HepG2 (cell line): Measurements from ENCODE around the gene SURF2.
A peak's percentile ranks its signal among the peaks of the same experiment; 100 is the strongest.

Source experiments
- NR2F2 ChIP-seq: IDR thresholded peaks from 2 replicates; pipeline ENCODE4 v1.6.1; 2012; ENCODE audit warnings: low read depth, inconsistent platforms, borderline replicate concordance
- PHF20 ChIP-seq: sonication (generic); formaldehyde crosslinking; IDR thresholded peaks from 2 replicates; pipeline ENCODE4 v1.5.0; 2020; ENCODE audit warnings: mild to moderate bottlenecking, missing genetic modification reagents
- SMAD9 ChIP-seq: sonication (generic); formaldehyde crosslinking; IDR thresholded peaks from 2 replicates; pipeline ENCODE4 v1.5.1; 2020; ENCODE audit warnings: mild to moderate bottlenecking, missing genetic modification reagents
- TBL1XR1 ChIP-seq: fragments of 150-350 bp; IDR thresholded peaks from 2 replicates; pipeline ENCODE4 v1.6.1; 2014; ENCODE audit warnings: borderline replicate concordance, low read length; ENCODE audit not compliant: partially characterized antibody
- ZNF546 ChIP-seq: sonication (generic); formaldehyde crosslinking; conservative IDR thresholded peaks from 2 replicates; pipeline ENCODE4 v1.8.1; 2023; ENCODE audit warnings: mild to moderate bottlenecking, missing genetic modification reagents
- ZNF556 ChIP-seq: sonication (generic); formaldehyde crosslinking; IDR thresholded peaks from 2 replicates; pipeline ENCODE4 v1.4.0; 2020; ENCODE audit warnings: mild to moderate bottlenecking, missing genetic modification reagents, borderline replicate concordance
- ZSCAN29 ChIP-seq: sonication (generic); formaldehyde crosslinking; conservative IDR thresholded peaks from 2 replicates; pipeline ENCODE4 v1.4.0; 2020; ENCODE audit warnings: mild to moderate bottlenecking, missing genetic modification reagents
- TF ChIP-seq, protein P1 (sequence below): sonication (generic); formaldehyde crosslinking; IDR thresholded peaks from 2 replicates; pipeline ENCODE4 v1.4.0; 2020; ENCODE audit warnings: missing genetic modification reagents
- TF ChIP-seq, protein P2 (sequence below): sonication (generic); formaldehyde crosslinking; IDR thresholded peaks from 2 replicates; pipeline ENCODE4 v1.4.0; 2020; ENCODE audit warnings: missing genetic modification reagents, mild to moderate bottlenecking, borderline replicate concordance
- TF ChIP-seq, protein P3 (sequence below): IDR thresholded peaks from 2 replicates; pipeline ENCODE4 v1.6.1; 2016; ENCODE audit warnings: low read depth, control low read depth

DNA sequence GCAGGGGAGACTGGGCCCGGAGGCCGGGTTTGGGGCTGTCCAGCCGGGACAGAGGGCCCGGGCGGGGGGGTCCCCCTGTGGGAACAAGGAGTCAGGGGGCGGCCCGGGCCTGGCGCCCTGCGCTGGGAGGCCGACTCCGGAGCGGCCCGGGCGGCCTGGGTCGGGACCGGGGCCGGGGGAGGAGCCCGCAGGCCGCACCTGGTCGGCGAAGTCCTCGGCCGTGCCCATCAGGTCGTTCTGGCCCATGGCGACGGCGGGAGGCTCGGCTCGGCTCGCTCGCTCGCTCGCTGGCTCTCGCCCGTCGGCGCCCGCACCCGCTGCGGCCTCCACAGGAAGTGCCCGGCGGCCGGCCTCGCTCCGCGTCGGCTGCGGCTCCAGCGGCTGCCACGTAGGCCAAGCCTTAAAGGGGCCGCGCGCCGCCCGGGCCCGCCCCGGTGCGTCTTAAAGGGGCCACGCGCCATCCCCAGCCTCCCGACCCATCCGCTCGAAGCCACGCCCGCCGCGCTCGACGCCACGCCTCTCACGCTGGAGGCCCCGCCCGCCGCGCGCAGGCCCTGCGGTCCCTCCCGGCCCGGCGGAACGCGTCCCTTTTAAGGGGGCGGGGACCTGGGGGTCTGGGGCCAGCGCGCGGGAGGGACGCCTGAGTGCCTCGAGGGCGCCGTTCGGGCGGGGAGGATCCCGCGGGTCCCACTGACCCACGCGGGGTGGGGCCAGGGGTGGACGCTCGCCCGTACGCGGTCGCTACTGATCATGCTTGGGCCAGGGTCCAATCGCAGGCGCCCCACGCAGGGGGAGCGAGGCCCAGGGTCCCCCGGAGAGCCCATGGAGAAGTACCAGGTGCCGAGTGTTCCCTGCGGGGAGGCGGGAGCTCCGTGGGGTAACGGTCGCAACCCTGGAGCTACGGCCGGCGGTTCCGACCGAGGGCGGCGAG, 19.6 kb downstream of the SURF2 start, which contains the start of the genes STKLD1 and SURF4:
- TF ChIP-seq ZNF556 (CRISPR knock-in tag) (no peak), ZSCAN29 (peak; percentile 72; the same call in 1 of the 2 replicates), TBL1XR1 (no peak), SMAD9 (CRISPR knock-in tag) (no peak), NR2F2 (no peak), PHF20 (CRISPR knock-in tag) (no peak), ZNF546 (peak; percentile 67; the same call in 1 of the 2 replicates)
- TF ChIP-seq, protein P1, sequence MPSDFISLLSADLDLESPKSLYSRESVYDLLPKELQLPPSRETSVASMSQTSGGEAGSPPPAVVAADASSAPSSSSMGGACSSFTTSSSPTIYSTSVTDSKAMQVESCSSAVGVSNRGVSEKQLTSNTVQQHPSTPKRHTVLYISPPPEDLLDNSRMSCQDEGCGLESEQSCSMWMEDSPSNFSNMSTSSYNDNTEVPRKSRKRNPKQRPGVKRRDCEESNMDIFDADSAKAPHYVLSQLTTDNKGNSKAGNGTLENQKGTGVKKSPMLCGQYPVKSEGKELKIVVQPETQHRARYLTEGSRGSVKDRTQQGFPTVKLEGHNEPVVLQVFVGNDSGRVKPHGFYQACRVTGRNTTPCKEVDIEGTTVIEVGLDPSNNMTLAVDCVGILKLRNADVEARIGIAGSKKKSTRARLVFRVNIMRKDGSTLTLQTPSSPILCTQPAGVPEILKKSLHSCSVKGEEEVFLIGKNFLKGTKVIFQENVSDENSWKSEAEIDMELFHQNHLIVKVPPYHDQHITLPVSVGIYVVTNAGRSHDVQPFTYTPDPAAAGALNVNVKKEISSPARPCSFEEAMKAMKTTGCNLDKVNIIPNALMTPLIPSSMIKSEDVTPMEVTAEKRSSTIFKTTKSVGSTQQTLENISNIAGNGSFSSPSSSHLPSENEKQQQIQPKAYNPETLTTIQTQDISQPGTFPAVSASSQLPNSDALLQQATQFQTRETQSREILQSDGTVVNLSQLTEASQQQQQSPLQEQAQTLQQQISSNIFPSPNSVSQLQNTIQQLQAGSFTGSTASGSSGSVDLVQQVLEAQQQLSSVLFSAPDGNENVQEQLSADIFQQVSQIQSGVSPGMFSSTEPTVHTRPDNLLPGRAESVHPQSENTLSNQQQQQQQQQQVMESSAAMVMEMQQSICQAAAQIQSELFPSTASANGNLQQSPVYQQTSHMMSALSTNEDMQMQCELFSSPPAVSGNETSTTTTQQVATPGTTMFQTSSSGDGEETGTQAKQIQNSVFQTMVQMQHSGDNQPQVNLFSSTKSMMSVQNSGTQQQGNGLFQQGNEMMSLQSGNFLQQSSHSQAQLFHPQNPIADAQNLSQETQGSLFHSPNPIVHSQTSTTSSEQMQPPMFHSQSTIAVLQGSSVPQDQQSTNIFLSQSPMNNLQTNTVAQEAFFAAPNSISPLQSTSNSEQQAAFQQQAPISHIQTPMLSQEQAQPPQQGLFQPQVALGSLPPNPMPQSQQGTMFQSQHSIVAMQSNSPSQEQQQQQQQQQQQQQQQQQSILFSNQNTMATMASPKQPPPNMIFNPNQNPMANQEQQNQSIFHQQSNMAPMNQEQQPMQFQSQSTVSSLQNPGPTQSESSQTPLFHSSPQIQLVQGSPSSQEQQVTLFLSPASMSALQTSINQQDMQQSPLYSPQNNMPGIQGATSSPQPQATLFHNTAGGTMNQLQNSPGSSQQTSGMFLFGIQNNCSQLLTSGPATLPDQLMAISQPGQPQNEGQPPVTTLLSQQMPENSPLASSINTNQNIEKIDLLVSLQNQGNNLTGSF = peak; percentile 77; the same call in 1 of the 2 replicates
- TF ChIP-seq, protein P2, sequence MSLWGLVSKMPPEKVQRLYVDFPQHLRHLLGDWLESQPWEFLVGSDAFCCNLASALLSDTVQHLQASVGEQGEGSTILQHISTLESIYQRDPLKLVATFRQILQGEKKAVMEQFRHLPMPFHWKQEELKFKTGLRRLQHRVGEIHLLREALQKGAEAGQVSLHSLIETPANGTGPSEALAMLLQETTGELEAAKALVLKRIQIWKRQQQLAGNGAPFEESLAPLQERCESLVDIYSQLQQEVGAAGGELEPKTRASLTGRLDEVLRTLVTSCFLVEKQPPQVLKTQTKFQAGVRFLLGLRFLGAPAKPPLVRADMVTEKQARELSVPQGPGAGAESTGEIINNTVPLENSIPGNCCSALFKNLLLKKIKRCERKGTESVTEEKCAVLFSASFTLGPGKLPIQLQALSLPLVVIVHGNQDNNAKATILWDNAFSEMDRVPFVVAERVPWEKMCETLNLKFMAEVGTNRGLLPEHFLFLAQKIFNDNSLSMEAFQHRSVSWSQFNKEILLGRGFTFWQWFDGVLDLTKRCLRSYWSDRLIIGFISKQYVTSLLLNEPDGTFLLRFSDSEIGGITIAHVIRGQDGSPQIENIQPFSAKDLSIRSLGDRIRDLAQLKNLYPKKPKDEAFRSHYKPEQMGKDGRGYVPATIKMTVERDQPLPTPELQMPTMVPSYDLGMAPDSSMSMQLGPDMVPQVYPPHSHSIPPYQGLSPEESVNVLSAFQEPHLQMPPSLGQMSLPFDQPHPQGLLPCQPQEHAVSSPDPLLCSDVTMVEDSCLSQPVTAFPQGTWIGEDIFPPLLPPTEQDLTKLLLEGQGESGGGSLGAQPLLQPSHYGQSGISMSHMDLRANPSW = 0 out of 2 replicates have a peak, but pooled peaks have one; percentile 8
- TF ChIP-seq, protein P3, sequence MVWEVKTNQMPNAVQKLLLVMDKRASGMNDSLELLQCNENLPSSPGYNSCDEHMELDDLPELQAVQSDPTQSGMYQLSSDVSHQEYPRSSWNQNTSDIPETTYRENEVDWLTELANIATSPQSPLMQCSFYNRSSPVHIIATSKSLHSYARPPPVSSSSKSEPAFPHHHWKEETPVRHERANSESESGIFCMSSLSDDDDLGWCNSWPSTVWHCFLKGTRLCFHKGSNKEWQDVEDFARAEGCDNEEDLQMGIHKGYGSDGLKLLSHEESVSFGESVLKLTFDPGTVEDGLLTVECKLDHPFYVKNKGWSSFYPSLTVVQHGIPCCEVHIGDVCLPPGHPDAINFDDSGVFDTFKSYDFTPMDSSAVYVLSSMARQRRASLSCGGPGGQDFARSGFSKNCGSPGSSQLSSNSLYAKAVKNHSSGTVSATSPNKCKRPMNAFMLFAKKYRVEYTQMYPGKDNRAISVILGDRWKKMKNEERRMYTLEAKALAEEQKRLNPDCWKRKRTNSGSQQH (CRISPR knock-in tag) = 0 out of 2 replicates have a peak, but pooled peaks have one; percentile 39
